H1 (cell line): ENCODE measurements around the gene TSC1. TPM values are rescaled to one million over a fixed set of nuclear protein-coding genes. Genes with fewer than 3 reads are reported as not detected.

ENCODE experiments used
- CTCF ChIA-PET: fragments of 300-600 bp; sonication (Branson Sonifier 250); formaldehyde crosslinking; loops from one replicate; lab custom pipeline; 2021; ENCODE audit not compliant: partially characterized antibody; lab: Charles Lee
- POLR2A ChIA-PET: fragments of 300-600 bp; sonication (Branson Sonifier 250); formaldehyde crosslinking; loops from one replicate; lab custom pipeline; 2021; ENCODE audit warnings: inconsistent platforms; ENCODE audit not compliant: partially characterized antibody; lab: Charles Lee
- DNase-seq, 2 experiments: peaks; one replicate each; pipeline versions ENCODE4 v3.0.0 to v3.0.0-alpha.2; 2010 to 2022; ENCODE audit warnings: low spot score in 2 of 2, low read depth in 1 of 2, mixed read lengths in 1 of 2
- FAIRE-seq: peaks from 2 replicates; lab custom pipeline; 2011; peaks lifted over from hg19 to GRCh38; lab: Jason Lieb, UNC
- H2AFZ ChIP-seq: 2 replicates; pipeline ENCODE4 v1.8.1; 2012; ENCODE audit warnings: low read length, inconsistent platforms
- H2AK5ac ChIP-seq: 2 replicates; pipeline ENCODE4 v1.6.1; 2013; ENCODE audit warnings: low read depth, low read length
- H2BK120ac ChIP-seq: replicated peaks from 2 replicates; pipeline ENCODE3; 2013; ENCODE audit warnings: low read depth, low read length, inconsistent platforms
- H2BK12ac ChIP-seq: 2 replicates; pipeline ENCODE4 v1.6.1; 2013; ENCODE audit warnings: low read depth, low read length
- H2BK15ac ChIP-seq: 2 replicates; pipeline ENCODE4 v1.6.1; 2013; ENCODE audit warnings: low read length
- H2BK20ac ChIP-seq: 2 replicates; pipeline ENCODE4 v1.6.1; 2013; ENCODE audit warnings: low read length
- H2BK5ac ChIP-seq: 2 replicates; pipeline ENCODE4 v1.6.1; 2013; ENCODE audit warnings: low read depth, low read length
- H3K14ac ChIP-seq: 2 replicates; pipeline ENCODE4 v1.6.1; 2013; ENCODE audit warnings: inconsistent platforms; ENCODE audit not compliant: insufficient read length
- H3K18ac ChIP-seq: 2 replicates; pipeline ENCODE4 v1.6.1; 2013; ENCODE audit warnings: low read length; ENCODE audit errors: extremely low read depth
- H3K23ac ChIP-seq: 2 replicates; pipeline ENCODE4 v1.6.1; 2013; ENCODE audit warnings: inconsistent platforms; ENCODE audit not compliant: insufficient read length
- H3K23me2 ChIP-seq: 2 replicates; pipeline ENCODE4 v1.6.1; 2013; ENCODE audit warnings: low read depth, low read length
- H3K27ac ChIP-seq: 2 replicates; pipeline ENCODE4 v1.6.1; 2011; ENCODE audit warnings: low read depth, low read length, inconsistent platforms
- H3K27me3 ChIP-seq, 4 experiments: replicated peaks in 1 of 4; 1 replicate in 1 of 4; 2 replicates in 3 of 4; pipeline versions ENCODE4 v1.6.1 to v1.8.1; 2011 to 2013; ENCODE audit warnings: low read length in 3 of 4, mild to moderate bottlenecking in 3 of 4, inconsistent platforms in 2 of 4, mixed read lengths in 2 of 4, moderate library complexity in 1 of 4; ENCODE audit not compliant: control insufficient read depth in 3 of 4, insufficient read depth in 3 of 4; ENCODE audit errors: extremely low read depth in 1 of 4
- H3K36me3 ChIP-seq, 4 experiments: 2 replicates each; pipeline versions ENCODE4 v1.6.1 to v1.8.1; 2011 to 2013; ENCODE audit warnings: mild to moderate bottlenecking in 4 of 4, low read length in 3 of 4, moderate library complexity in 2 of 4, control low read depth in 1 of 4, inconsistent platforms in 1 of 4; ENCODE audit not compliant: insufficient read depth in 4 of 4, control insufficient read depth in 2 of 4
- H3K4ac ChIP-seq: replicated peaks from 2 replicates; pipeline ENCODE3; 2013; ENCODE audit warnings: low read length, low read depth, mixed read lengths, inconsistent platforms; ENCODE audit not compliant: insufficient read length
- H3K4me1 ChIP-seq, 4 experiments: replicated peaks in 1 of 4; 1 replicate in 1 of 4; 2 replicates in 3 of 4; pipeline versions ENCODE4 v1.6.1 to v1.8.1; 2011 to 2013; ENCODE audit warnings: low read length in 3 of 4, inconsistent platforms in 2 of 4, mixed read lengths in 1 of 4; ENCODE audit not compliant: insufficient read depth in 4 of 4, control insufficient read depth in 3 of 4
- H3K4me2 ChIP-seq, 2 experiments: 2 replicates each; pipeline versions ENCODE4 v1.6.1 to v1.8.1; 2011 to 2013; ENCODE audit warnings: low read depth in 2 of 2, low read length in 2 of 2, control low read depth in 1 of 2, inconsistent platforms in 1 of 2, mild to moderate bottlenecking in 1 of 2; ENCODE audit not compliant: insufficient read depth in 1 of 2
- H3K4me3 ChIP-seq, 4 experiments: fragments of 200-600, 300-600 bp in 1 of 4; sonication (generic), shearing (Covaris generic), sonication (Bioruptor Twin) in 1 of 4; 2 replicates each; pipeline versions ENCODE4 v1.5.1 to v1.8.1; 2011 to 2016; ENCODE audit warnings: low read length in 4 of 4, low read depth in 3 of 4, control low read depth in 2 of 4, inconsistent platforms in 2 of 4, mild to moderate bottlenecking in 2 of 4, mixed read lengths in 1 of 4, moderate library complexity in 1 of 4; ENCODE audit not compliant: insufficient read depth in 2 of 4; ENCODE audit errors: extremely low read depth in 1 of 4
- H3K56ac ChIP-seq: replicated peaks from 2 replicates; pipeline ENCODE3; 2013; ENCODE audit warnings: low read depth, mild to moderate bottlenecking, mixed read lengths, low read length, inconsistent platforms; ENCODE audit not compliant: insufficient read length
- H3K79me1 ChIP-seq: 2 replicates; pipeline ENCODE4 v1.6.1; 2013; ENCODE audit warnings: low read depth, low read length, control low read depth
- H3K79me2 ChIP-seq, 2 experiments: 2 replicates each; pipeline versions ENCODE4 v1.6.1 to v1.8.1; 2012 to 2013; ENCODE audit warnings: low read length in 2 of 2, mild to moderate bottlenecking in 2 of 2, inconsistent platforms in 1 of 2; ENCODE audit not compliant: insufficient read depth in 2 of 2, control insufficient read depth in 1 of 2
- H3K9ac ChIP-seq, 4 experiments: replicated peaks in 1 of 4; 1 replicate in 1 of 4; 2 replicates in 3 of 4; pipeline versions ENCODE4 v1.6.1 to v1.8.1; 2011 to 2013; ENCODE audit warnings: low read depth in 3 of 4, low read length in 3 of 4, control low read depth in 2 of 4, mild to moderate bottlenecking in 2 of 4, moderate library complexity in 2 of 4, inconsistent platforms in 1 of 4; ENCODE audit errors: extremely low read depth in 1 of 4
- H3K9me3 ChIP-seq, 2 experiments: 2 replicates each; pipeline versions ENCODE4 v1.6.1 to v1.8.1; 2012 to 2013; ENCODE audit warnings: mild to moderate bottlenecking in 2 of 2, moderate library complexity in 2 of 2, control low read depth in 1 of 2, inconsistent platforms in 1 of 2, low read depth in 1 of 2, low read length in 1 of 2, mixed read lengths in 1 of 2; ENCODE audit not compliant: insufficient read depth in 2 of 2
- H4K20me1 ChIP-seq, 2 experiments: replicated peaks in 1 of 2; 2 replicates each; pipeline versions ENCODE3 to v1.8.1; 2011 to 2013; ENCODE audit warnings: inconsistent platforms in 2 of 2, low read length in 2 of 2, mild to moderate bottlenecking in 1 of 2; ENCODE audit not compliant: insufficient read depth in 2 of 2, control insufficient read depth in 1 of 2
- H4K5ac ChIP-seq: 2 replicates; pipeline ENCODE4 v1.6.1; 2013; ENCODE audit warnings: low read length, low read depth, mixed read lengths, inconsistent platforms; ENCODE audit not compliant: insufficient read length
- H4K8ac ChIP-seq: 2 replicates; pipeline ENCODE4 v1.8.0; 2013; ENCODE audit warnings: mild to moderate bottlenecking, moderate library complexity, low read length, inconsistent platforms; ENCODE audit not compliant: insufficient read depth; ENCODE audit errors: extremely low read depth
- H4K91ac ChIP-seq: replicated peaks from 2 replicates; pipeline ENCODE3; 2013; ENCODE audit warnings: low read length, mixed read lengths, inconsistent platforms; ENCODE audit not compliant: insufficient read length
- TCF12 ChIP-seq: IDR thresholded peaks from 2 replicates; pipeline ENCODE4 v1.6.1; 2011; ENCODE audit warnings: low read depth, mild to moderate bottlenecking, low read length
- WGBS, 2 experiments: shearing (Covaris generic) in 1 of 2; methylation state at CpG; one replicate each; pipeline versions ENCODE4 v1.1.6 to v1.1.7; 2013 to 2015; ENCODE audit warnings: low lambda C conversion rate in 2 of 2, mixed read lengths in 2 of 2, inconsistent platforms in 1 of 2, low coverage in 1 of 2, missing lambda C conversion rate in 1 of 2; ENCODE audit not compliant: insufficient replicate concordance in 2 of 2, insufficient coverage in 1 of 2, insufficient read length in 1 of 2; ENCODE audit errors: extremely low coverage in 1 of 2, missing lambda C conversion rate in 1 of 2; 5-methylcytosine and 5-hydroxymethylcytosine counted together
- polyA plus RNA-seq, 7 experiments: library from polyadenylated mRNA; depleted of rRNA in 3 of 7; stranded (reverse) in 5 of 7; unstranded in 2 of 7; fragments of >200 nt in 5 of 7; fragments of 200-250 nt in 2 of 7; gene quantifications; 1 replicate in 5 of 7; 2 replicates in 1 of 7; 4 replicates in 1 of 7; pipeline versions ENCODE4 v1.2.1 to v1.2.3, GENCODE V29; 2011 to 2013; ENCODE audit warnings: missing spikeins in 2 of 7, mixed read lengths in 2 of 7
- total RNA-seq: library from RNA; stranded (reverse); fragmentation: NEBNext Ultra II Directional; extraction: Animal tissue kit (Norgen Biotek cat#: 25700); gene quantifications from 2 replicates; pipeline ENCODE4 v1.2.1, GENCODE V29; 2021

TSC1 gene
- total and polyA plus RNA-seq, 2 of the 8 experiments (the other 6 are each of a cell fraction or from before 2014, with no cell fraction given): 37.2 to 46.0 TPM

GRCh38 chr9:132905726-132906125, 38.7 kb downstream of the TSC1 start:
- H2BK12ac ChIP-seq: no peak overlapping the region
- WGBS, 2 experiments: 87% methylated on average over 10 of the region's 12 CpGs; no CpG with 5 or more reads in 1 of the 2 experiments
- FAIRE-seq: no peak
- no peak overlapping the region for H3K27ac ChIP-seq
- H4K20me1 ChIP-seq: no peaks in the 10 kb centered on the region
- H3K4me2 ChIP-seq: no peak overlapping the region
- H3K4ac ChIP-seq: no peak overlapping the region
- no peak overlapping the region for H3K56ac ChIP-seq
- H3K9me3 ChIP-seq: no peaks in the 10 kb centered on the region
- H3K23me2 ChIP-seq: no peaks in the 10 kb centered on the region
- no peak overlapping the region for H3K18ac ChIP-seq
- no peaks in the 10 kb centered on the region for H3K27me3 ChIP-seq
- no peak overlapping the region for H2BK5ac ChIP-seq
- H3K79me2 ChIP-seq: no peaks in the 10 kb centered on the region
- ChIA-PET CTCF (interaction anchor here (0.5 to 8.4 kb wide), 9 partner anchors 11 to 603 kb away, joined by 3 to 115 read pairs (median 4); partner anchors contain the start of genes AK8 and SPACA9), POLR2A (no interaction called here)
- H4K8ac ChIP-seq: no peak overlapping the region
- no peak overlapping the region for H3K4me3 ChIP-seq
- H3K23ac ChIP-seq: no peak overlapping the region
- no peak overlapping the region for H3K9ac ChIP-seq
- H3K14ac ChIP-seq: no peak overlapping the region
- H2BK15ac ChIP-seq: no peak overlapping the region
- H4K5ac ChIP-seq: no peak overlapping the region
- no peak overlapping the region for H2BK20ac ChIP-seq
- H2AK5ac ChIP-seq: no peak overlapping the region
- no peak overlapping the region for H4K91ac ChIP-seq
- H2AFZ ChIP-seq: no peak overlapping the region
- H3K36me3 ChIP-seq: peaks cover 5 to 41% (median 20%) of the 10 kb centered on the region in 4 experiments; a peak in 7 of 8 replicates
- no peak overlapping the region for H2BK120ac ChIP-seq
- no peak for TF ChIP-seq TCF12
- TF ChIP-seq, all 59 proteins: peak for 0
- Histone ChIP-seq H3K4me1 (peaks cover 7 to 23% (median 16%) of the 10 kb centered on the region in 4 experiments; a peak in 6 of 7 replicates), H3K79me1 (no peaks in the 10 kb centered on the region)
- DNase-seq: no peak
